GM21447 (cell line): Measurements from ENCODE around the gene MIPEP.

ENCODE experiments used
- ATAC-seq: cut with Tn5 transposase; IDR thresholded peaks from one replicate; pipeline ENCODE4 v1.9.1; 2021; ENCODE audit not compliant: unreplicated experiment

The MIPEP gene

DNA sequence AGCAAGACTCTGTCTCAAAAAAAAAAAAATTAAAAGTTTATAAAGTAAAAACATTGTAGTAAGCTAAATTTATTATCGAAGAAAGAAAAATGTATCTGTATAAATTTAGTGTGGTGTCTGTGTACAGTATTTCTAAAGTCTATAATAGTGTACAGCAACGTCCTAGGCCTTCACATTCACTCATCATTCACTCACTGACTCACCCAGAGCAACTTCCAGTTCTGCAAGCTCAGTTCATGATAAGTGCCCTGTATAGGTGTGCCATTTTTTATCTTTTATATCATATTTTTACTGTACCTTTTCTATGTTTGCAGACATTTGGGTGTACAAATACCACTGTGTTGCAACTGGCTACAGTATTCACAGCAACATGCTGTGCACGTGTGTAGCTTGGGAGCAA, 200.9 kb downstream of the MIPEP start:
- ATAC-seq, result no peak

DNA sequence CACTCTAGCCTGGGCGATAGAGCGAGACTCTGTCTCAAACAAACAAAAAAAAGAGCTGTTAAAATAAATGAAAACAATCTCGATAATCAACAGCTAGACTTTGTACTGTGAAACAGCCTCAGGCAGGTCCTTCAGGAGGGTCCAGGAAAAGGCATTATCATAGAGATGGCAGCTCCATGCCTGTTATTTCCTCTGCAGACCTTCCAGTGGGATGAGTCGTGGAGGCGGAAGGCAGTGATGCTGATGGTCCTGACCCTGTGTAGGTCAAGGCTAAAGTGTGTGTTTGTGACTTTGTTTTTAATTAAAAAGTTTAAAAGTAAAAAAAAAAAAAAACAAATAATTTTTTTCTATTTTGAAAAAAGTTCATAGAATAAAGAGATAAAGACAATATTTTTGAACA, 201.6 kb downstream of the MIPEP start:
- no peak for ATAC-seq

DNA sequence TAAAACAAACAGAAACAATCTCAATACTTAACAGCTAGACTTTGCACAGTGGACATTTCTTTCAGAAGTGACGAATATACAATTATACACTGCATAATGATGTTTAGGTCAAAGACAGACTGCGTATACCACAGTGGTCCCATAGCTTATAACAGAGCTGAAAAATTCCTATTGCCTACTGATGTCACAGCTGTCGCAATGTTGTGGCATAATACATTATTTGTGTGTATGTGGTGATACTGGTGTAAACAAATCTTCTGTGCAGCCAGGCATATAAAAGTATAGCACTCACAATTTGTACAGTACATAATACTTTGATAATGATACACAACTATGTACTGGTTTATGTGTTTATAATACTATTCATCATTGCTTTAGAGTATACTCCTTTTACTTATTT, 202.3 kb downstream of the MIPEP start:
- ATAC-seq, result no peak

DNA sequence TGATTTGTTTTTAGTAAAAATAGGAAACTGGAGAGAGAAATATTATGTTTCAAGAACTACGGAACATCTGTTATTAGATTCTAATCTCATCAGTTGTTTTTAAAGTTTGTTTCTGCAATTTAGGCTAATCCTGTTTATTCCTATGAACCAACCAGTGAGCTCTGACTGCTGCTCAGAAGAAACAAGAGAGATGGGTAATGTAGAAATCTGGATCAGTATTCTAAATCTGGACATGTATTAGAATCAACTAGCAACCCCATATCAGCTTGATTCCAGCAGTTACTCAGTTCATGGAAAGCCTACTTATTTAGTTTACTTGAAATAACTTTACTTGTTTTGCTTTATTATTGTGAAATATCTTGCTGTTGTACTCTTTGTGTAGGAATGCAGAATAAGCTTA, 203.8 kb downstream of the MIPEP start:
- no peak for ATAC-seq

DNA sequence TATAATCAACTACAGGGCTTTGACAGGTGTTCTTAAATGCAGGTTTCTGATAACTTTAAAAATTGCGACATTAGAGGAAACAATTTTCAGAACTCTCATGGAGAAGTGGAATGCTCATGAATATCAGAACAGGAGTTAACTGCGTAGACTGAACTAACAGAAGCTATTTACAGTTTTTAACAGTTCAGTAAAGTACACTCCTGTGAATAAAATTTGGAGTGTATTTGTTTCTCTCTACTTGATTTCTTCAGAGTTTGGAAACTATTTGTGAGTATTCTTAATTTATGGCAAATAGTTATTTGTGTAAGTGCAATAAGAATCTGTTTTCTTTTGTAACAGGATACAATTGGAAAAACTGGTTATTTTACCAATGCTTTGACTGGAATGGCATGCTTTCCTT, 204.6 kb downstream of the MIPEP start:
- ATAC-seq, result no peak

DNA sequence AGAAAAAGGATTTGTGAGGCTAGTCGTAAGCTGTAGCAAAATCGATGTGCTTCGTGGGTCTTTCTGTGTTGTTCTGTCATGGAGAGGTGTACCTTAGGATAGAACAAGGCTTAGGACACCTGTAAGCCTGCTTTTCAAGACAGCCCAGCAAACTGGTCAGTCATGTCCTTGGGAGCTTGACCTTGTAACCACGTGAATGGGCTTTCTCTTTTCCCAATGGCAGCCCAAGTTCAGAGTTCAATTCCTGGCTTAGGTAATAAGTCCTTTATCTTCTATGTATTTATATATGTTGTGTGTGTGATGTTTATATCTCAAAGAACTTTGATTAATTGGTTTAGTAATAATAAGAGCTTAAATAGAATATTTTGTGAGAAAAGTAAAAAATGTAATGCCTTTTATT, 206.1 kb downstream of the MIPEP start:
- no peak for ATAC-seq

DNA sequence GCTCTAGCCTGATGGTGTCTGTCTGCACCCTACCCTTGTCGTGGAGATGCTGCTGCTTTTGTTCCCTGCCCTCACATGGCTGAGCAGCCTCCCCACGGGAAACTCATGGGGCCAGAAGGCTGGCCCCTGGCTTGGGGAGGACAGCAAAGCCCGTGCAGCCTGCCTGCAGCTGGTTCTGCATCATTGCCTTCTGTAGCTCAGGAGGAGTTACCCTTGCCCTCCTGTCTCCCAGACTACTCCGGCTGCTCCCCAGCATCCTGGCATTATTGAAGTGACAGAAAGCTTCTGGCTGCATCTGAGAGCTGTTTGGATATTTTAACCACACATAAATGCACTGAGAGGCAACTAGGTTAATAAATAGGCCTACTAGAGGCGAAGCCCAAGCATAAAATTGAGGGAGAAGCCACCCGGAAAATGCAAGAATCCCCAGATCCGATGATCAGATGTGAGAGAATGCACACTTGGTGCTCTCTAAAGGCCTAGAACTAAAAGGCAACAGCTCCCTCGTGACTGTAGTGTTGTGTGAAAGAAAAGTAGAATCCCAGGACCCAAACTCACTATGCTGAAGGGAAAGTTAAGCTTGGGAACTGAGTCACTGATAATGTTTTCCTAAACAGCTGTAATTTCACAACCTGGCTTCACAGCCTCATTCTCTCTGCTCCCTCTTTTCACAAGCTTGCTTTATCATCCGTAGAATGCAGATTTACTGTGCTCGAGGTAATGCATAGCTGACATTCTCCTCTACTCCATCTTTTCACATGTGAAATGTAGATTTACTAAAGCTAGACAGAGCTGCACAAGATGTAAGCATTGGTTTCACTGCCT, 208.1 kb downstream of the MIPEP start:
- no peak for ATAC-seq
